Stomach (tissue), 9 donors: ENCODE measurements around the gene RNF2. TPM values are rescaled to one million over a fixed set of nuclear protein-coding genes. Genes with fewer than 3 reads are reported as not detected.

Experiments used
- DNase-seq, 2 donors: peaks; one replicate each; pipeline versions ENCODE4 v3.0.0 to v3.0.0-alpha.2; 2013 to 2019
- H3K27ac ChIP-seq, 5 donors: fragments of 200-600 bp in 4 of 5; sonication (generic) in 4 of 5; one replicate each; pipeline ENCODE4 v1.5.1; 2013 to 2019; ENCODE audit warnings: mild to moderate bottlenecking in 1 of 5, moderate library complexity in 1 of 5
- H3K27me3 ChIP-seq, 3 donors: fragments of 200-600 bp; sonication (generic); one replicate each; pipeline ENCODE4 v1.5.1; 2017 to 2019; ENCODE audit warnings: mixed run types in 1 of 3
- H3K36me3 ChIP-seq, 4 donors: fragments of 200-600 bp; sonication (generic); 1 replicate in 3 of 4; 2 replicates in 1 of 4; pipeline ENCODE4 v1.5.1; 2016 to 2019
- H3K4me1 ChIP-seq, 4 donors: fragments of 200-600 bp; sonication (generic); one replicate each; pipeline ENCODE4 v1.5.1; 2016 to 2019
- H3K4me3 ChIP-seq, 4 donors: fragments of 200-600 bp; sonication (generic) in 3 of 4; one replicate each; pipeline ENCODE4 v1.5.1; 2016 to 2019; ENCODE audit warnings: mild to moderate bottlenecking in 1 of 4
- H3K9me3 ChIP-seq, 4 donors: fragments of 200-600 bp; sonication (generic); one replicate each; pipeline ENCODE4 v1.5.1; 2016 to 2019
- EP300 ChIP-seq: sonication (generic); formaldehyde crosslinking; IDR thresholded peaks from one replicate; pipeline ENCODE4 v1.6.1; 2017; ENCODE audit warnings: antibody characterized with exemption
- POLR2A ChIP-seq, 4 donors: fragments of 450-650 bp; IDR thresholded peaks; one replicate each; pipeline ENCODE4 v1.6.1; 2016; ENCODE audit warnings: antibody characterized with exemption in 4 of 4, control low read depth in 2 of 4, mild to moderate bottlenecking in 1 of 4, moderate library complexity in 1 of 4
- POLR2AphosphoS5 ChIP-seq, 3 donors: sonication (generic); formaldehyde crosslinking; IDR thresholded peaks; one replicate each; pipeline ENCODE4 v1.6.1; 2016; ENCODE audit warnings: antibody characterized with exemption in 3 of 3
- WGBS, 5 donors: extraction: QIAGEN DNeasy Blood & Tissue Kit in 3 of 5; methylation state at CpG; one replicate each; pipeline versions ENCODE4 v1.1.5 to v1.1.7; 2013 to 2018; 5-methylcytosine and 5-hydroxymethylcytosine counted together
- intact Hi-C: fragments of 100-400 bp; cut with DNase I; formaldehyde crosslinking; loops from one replicate; pipeline ENCODE4 v1.15.1; 2023; ENCODE audit warnings: low total_unique reads
- polyA plus RNA-seq, 3 donors: library from polyadenylated mRNA; stranded (reverse); fragments of 200-250 nt; gene quantifications; one replicate each; pipeline ENCODE4 v1.2.3, GENCODE V29; 2013
- total RNA-seq, 5 donors: library from RNA; depleted of rRNA; stranded (reverse); fragments of >200 nt; gene quantifications; one replicate each; pipeline versions ENCODE4 v1.1.0 to v1.2.3, GENCODE V29; 2014 to 2016
- TF ChIP-seq, protein P1 (sequence below), 7 experiments: fragments of 450-650 bp in 4 of 7; fragments of 200-600 bp in 3 of 7; sonication (generic) in 3 of 7; IDR thresholded peaks; one replicate each; pipeline ENCODE4 v1.5.1; 2016 to 2019; ENCODE audit warnings: antibody characterized with exemption in 7 of 7, control low read depth in 2 of 7, mild to moderate bottlenecking in 1 of 7
- donor health status: healthy with polysubstance abuse.
- donor health status: Bipolar disorder and iron deficiency.
- donor health status: healthy.

The RNF2 gene
- total and polyA plus RNA-seq, 8 donors: 0.29 to 76.1 (median 6.4) TPM

GRCh38 chr1:185010361-185010760 is 35.0 kb upstream of the RNF2 start:
- Histone ChIP-seq H3K9me3 (no peaks in the 10 kb centered on the region), H3K4me3 (no peak overlapping the region), H3K27me3 (no peaks in the 10 kb centered on the region), H3K4me1 (peaks cover 0 to 6% (median 0%) of the 10 kb centered on the region in 4 donors), H3K36me3 (no peaks in the 10 kb centered on the region), H3K27ac (no peak overlapping the region)
- intact Hi-C loops: no loop called here
- TF ChIP-seq, protein P1, sequence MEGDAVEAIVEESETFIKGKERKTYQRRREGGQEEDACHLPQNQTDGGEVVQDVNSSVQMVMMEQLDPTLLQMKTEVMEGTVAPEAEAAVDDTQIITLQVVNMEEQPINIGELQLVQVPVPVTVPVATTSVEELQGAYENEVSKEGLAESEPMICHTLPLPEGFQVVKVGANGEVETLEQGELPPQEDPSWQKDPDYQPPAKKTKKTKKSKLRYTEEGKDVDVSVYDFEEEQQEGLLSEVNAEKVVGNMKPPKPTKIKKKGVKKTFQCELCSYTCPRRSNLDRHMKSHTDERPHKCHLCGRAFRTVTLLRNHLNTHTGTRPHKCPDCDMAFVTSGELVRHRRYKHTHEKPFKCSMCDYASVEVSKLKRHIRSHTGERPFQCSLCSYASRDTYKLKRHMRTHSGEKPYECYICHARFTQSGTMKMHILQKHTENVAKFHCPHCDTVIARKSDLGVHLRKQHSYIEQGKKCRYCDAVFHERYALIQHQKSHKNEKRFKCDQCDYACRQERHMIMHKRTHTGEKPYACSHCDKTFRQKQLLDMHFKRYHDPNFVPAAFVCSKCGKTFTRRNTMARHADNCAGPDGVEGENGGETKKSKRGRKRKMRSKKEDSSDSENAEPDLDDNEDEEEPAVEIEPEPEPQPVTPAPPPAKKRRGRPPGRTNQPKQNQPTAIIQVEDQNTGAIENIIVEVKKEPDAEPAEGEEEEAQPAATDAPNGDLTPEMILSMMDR (IDR thresholded peaks at IDR 0.05): no peak
- TF ChIP-seq POLR2A (IDR thresholded peaks at IDR 0.05) (no peak), EP300 (no peak), POLR2AphosphoS5 (IDR thresholded peaks at IDR 0.05) (no peak)
- no peak for DNase-seq

GRCh38 chr1:185014941-185015340 is 30.4 kb upstream of the RNF2 start:
- intact Hi-C loops: no loop called here
- DNase-seq: no peak
- Histone ChIP-seq H3K27ac (no peak overlapping the region), H3K4me1 (peaks cover 0 to 6% (median 0%) of the 10 kb centered on the region in 4 donors), H3K9me3 (no peaks in the 10 kb centered on the region), H3K4me3 (no peak overlapping the region), H3K36me3 (no peaks in the 10 kb centered on the region), H3K27me3 (no peaks in the 10 kb centered on the region)
- 79 to 90% (median 84%) methylated on average over 3 of the region's 3 CpGs for WGBS, 5 donors
- TF ChIP-seq, protein P1 (IDR thresholded peaks at IDR 0.05): no peak
- TF ChIP-seq POLR2A (IDR thresholded peaks at IDR 0.05): no peak
- TF ChIP-seq POLR2AphosphoS5 (IDR thresholded peaks at IDR 0.05): no peak
- TF ChIP-seq EP300: no peak

DNA sequence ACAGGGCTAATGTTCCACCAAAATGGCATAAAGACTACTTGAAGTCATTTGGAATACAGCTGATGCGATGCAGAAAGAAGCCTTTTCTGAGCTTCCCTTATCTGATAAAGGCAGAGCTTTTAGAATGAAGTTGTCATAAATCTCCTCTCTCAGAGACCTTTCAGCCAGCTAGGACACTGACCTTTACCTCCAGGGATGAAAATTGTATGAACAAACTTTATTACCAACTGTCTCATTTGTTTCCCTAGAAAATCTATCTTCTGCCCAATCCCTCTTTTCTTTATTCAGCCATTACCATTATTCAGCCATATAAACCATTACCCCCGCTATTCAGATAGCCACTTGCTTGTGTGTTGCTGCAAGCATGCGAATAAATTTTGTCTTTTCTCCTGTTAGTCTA is 29.7 kb upstream of the RNF2 start:
- no peak overlapping the region for H3K27ac ChIP-seq
- no peaks in the 10 kb centered on the region for H3K36me3 ChIP-seq
- WGBS, 5 donors: 93 to 98% (median 93%) methylated on average over 3 of the region's 3 CpGs
- H3K27me3 ChIP-seq: no peaks in the 10 kb centered on the region
- H3K4me1 ChIP-seq: peaks cover 0 to 6% (median 0%) of the 10 kb centered on the region in 4 donors
- H3K9me3 ChIP-seq: no peaks in the 10 kb centered on the region
- intact Hi-C loops: no loop called here
- no peak overlapping the region for H3K4me3 ChIP-seq
- no peak for DNase-seq
- TF ChIP-seq EP300 (no peak), POLR2AphosphoS5 (IDR thresholded peaks at IDR 0.05) (no peak), POLR2A (IDR thresholded peaks at IDR 0.05) (no peak)
- TF ChIP-seq, protein P1 (IDR thresholded peaks at IDR 0.05): no peak

DNA sequence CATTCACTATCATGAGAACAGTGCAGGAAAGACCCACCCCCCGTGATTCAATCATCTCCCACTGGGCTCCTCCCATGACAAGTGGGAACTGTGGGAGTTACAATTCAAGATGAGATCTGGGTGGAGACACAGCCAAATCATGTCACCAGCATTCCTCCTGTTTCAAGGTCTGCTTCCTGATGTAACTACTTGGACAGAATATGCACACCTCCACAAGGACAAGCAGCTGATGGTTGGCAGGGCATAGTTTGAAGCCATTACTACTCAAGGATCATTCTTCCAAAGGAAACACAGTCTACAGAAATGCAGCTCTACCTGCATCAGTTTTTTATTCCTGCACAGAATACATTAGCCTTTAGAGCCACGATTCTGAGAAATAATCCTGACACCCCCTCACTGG is 28.5 kb upstream of the RNF2 start:
- WGBS, 5 donors: 61 to 82% (median 81%) methylated on average over 2 of the region's 2 CpGs
- no peak for DNase-seq
- no peaks in the 10 kb centered on the region for H3K27me3 ChIP-seq
- no peak overlapping the region for H3K4me3 ChIP-seq
- intact Hi-C loops: no loop called here
- no peaks in the 10 kb centered on the region for H3K4me1 ChIP-seq
- TF ChIP-seq POLR2AphosphoS5 (IDR thresholded peaks at IDR 0.05): no peak
- TF ChIP-seq EP300: no peak
- TF ChIP-seq, protein P1 (IDR thresholded peaks at IDR 0.05): no peak
- no peak for TF ChIP-seq POLR2A (IDR thresholded peaks at IDR 0.05)
- no peak overlapping the region for H3K27ac ChIP-seq
- no peaks in the 10 kb centered on the region for H3K36me3 ChIP-seq
- H3K9me3 ChIP-seq: no peaks in the 10 kb centered on the region
